B cell (primary cell): ENCODE measurements around the gene GPER1. TPM values are rescaled to one million over a fixed set of nuclear protein-coding genes. Genes with fewer than 3 reads are reported as not detected.
A peak's percentile ranks its signal among the peaks of the same experiment; 100 is the strongest.

ENCODE experiments used
- ATAC-seq: fragments of 200-7000 bp; cut with Tn5 transposase; one replicate; pipeline ENCODE4 v1.10.0; 2021; ENCODE audit warnings: low read depth, mild to moderate bottlenecking, moderate number of reproducible peaks, moderate library complexity
- CTCF ChIA-PET: fragments of 350-600 bp; sonication (Branson Sonifier 250); formaldehyde crosslinking; loops from one replicate; lab custom pipeline; 2021; ENCODE audit warnings: antibody characterized with exemption, inconsistent platforms; lab: Charles Lee
- POLR2A ChIA-PET: fragments of 350-600 bp; sonication (Branson Sonifier 250); formaldehyde crosslinking; loops from one replicate; lab custom pipeline; 2021; ENCODE audit warnings: antibody characterized with exemption; lab: Charles Lee
- DNase-seq: peaks from one replicate; pipeline ENCODE4 v3.0.0; 2013
- H2AFZ ChIP-seq: 2 replicates; pipeline ENCODE4 v1.6.1; 2012; ENCODE audit warnings: mild to moderate bottlenecking, low read depth, low read length; ENCODE audit not compliant: insufficient read depth, poor library complexity, severe bottlenecking
- H3K27ac ChIP-seq, 2 donors: 1 replicate in 1 of 2; 2 replicates in 1 of 2; pipeline ENCODE4 v1.5.1; 2012 to 2013; ENCODE audit warnings: low read length in 2 of 2, mild to moderate bottlenecking in 2 of 2, moderate library complexity in 1 of 2
- H3K27me3 ChIP-seq, 4 experiments: fragments of 200-600 bp in 1 of 4; sonication (generic) in 1 of 4; replicated peaks in 1 of 4; 1 replicate in 2 of 4; 2 replicates in 2 of 4; pipeline versions ENCODE4 v1.6.1 to v1.7.0; 2013 to 2016; ENCODE audit warnings: low read length in 3 of 4, mild to moderate bottlenecking in 2 of 4, mixed read lengths in 1 of 4, moderate library complexity in 1 of 4; ENCODE audit not compliant: insufficient read depth in 4 of 4, control insufficient read depth in 3 of 4; ENCODE audit errors: control extremely low read depth in 1 of 4
- H3K36me3 ChIP-seq, 2 experiments: replicated peaks in 1 of 2; 1 replicate in 1 of 2; 2 replicates in 1 of 2; pipeline versions ENCODE4 v1.6.1 to v1.7.1; 2013; ENCODE audit warnings: low read length in 1 of 2; ENCODE audit not compliant: insufficient read depth in 2 of 2, control insufficient read depth in 1 of 2; ENCODE audit errors: control extremely low read depth in 1 of 2, extremely low read depth in 1 of 2
- H3K4me1 ChIP-seq, 2 donors: fragments of 200-600 bp in 1 of 2; sonication (generic) in 1 of 2; 1 replicate in 1 of 2; 2 replicates in 1 of 2; pipeline versions ENCODE4 v1.5.1 to v1.6.1; 2013 to 2017; ENCODE audit warnings: low read length in 2 of 2; ENCODE audit not compliant: control insufficient read depth in 2 of 2, insufficient read depth in 2 of 2
- H3K4me2 ChIP-seq: replicated peaks from 2 replicates; pipeline ENCODE3; 2012; ENCODE audit warnings: mild to moderate bottlenecking, low read depth, low read length; ENCODE audit not compliant: poor library complexity, severe bottlenecking
- H3K4me3 ChIP-seq, 5 experiments: fragments of 200-600 bp in 1 of 5; sonication (generic) in 1 of 5; 1 replicate in 3 of 5; 2 replicates in 2 of 5; pipeline versions ENCODE4 v1.5.1 to v1.7.0; 2011 to 2016; ENCODE audit warnings: low read length in 4 of 5, mild to moderate bottlenecking in 4 of 5, low read depth in 2 of 5, control low read depth in 1 of 5, moderate library complexity in 1 of 5; ENCODE audit not compliant: insufficient read depth in 1 of 5; ENCODE audit errors: control extremely low read depth in 1 of 5, extremely low read depth in 1 of 5
- H3K79me2 ChIP-seq: fragments of 200-600 bp; sonication (generic); one replicate; pipeline ENCODE4 v1.6.0; 2016; ENCODE audit warnings: low read length; ENCODE audit not compliant: control insufficient read depth, insufficient read depth
- H3K9ac ChIP-seq: fragments of 200-600 bp; sonication (generic); 2 replicates; pipeline ENCODE4 v1.6.1; 2017; ENCODE audit warnings: mild to moderate bottlenecking, low read length, moderate library complexity
- H3K9me3 ChIP-seq, 3 donors: one replicate each; pipeline versions ENCODE4 v1.6.1 to v1.7.1; 2013; ENCODE audit warnings: low read length in 2 of 3; ENCODE audit not compliant: control insufficient read depth in 2 of 3, insufficient read depth in 1 of 3; ENCODE audit errors: control extremely low read depth in 1 of 3
- H4K20me1 ChIP-seq: 2 replicates; pipeline ENCODE4 v1.6.0; 2012; ENCODE audit warnings: mild to moderate bottlenecking, low read length; ENCODE audit not compliant: insufficient read depth, control insufficient read depth, poor library complexity, severe bottlenecking
- H3K27ac Mint-ChIP-seq: one replicate; pipeline ENCODE4 v1.8.0; 2021; ENCODE audit warnings: mixed read lengths
- H3K27me3 Mint-ChIP-seq: one replicate; pipeline ENCODE4 v1.8.0; 2021; ENCODE audit warnings: mixed read lengths
- H3K4me1 Mint-ChIP-seq: one replicate; pipeline ENCODE4 v1.8.0; 2021; ENCODE audit warnings: mixed read lengths
- H3K4me3 Mint-ChIP-seq: one replicate; pipeline ENCODE4 v1.8.0; 2021; ENCODE audit warnings: mixed read lengths
- H3K9me3 Mint-ChIP-seq: one replicate; pipeline ENCODE4 v1.8.0; 2022; ENCODE audit warnings: mixed read lengths; ENCODE audit not compliant: insufficient read depth
- EZH2 ChIP-seq: IDR thresholded peaks from 2 replicates; pipeline ENCODE4 v1.6.1; 2012; ENCODE audit warnings: borderline replicate concordance, low read depth, mild to moderate bottlenecking, moderate library complexity, low read length; ENCODE audit not compliant: insufficient read depth, poor library complexity, severe bottlenecking
- WGBS: methylation state at CpG from one replicate; pipeline ENCODE4 v1.1.5; 2013; ENCODE audit warnings: missing lambda C conversion rate; ENCODE audit not compliant: insufficient coverage; 5-methylcytosine and 5-hydroxymethylcytosine counted together
- intact Hi-C: fragments of 100-400 bp; cut with micrococcal nuclease; formaldehyde crosslinking; loops from one replicate; pipeline ENCODE4 v1.10.0; 2022
- polyA plus RNA-seq: library from polyadenylated mRNA; depleted of rRNA; stranded (reverse); fragments of >200 nt; gene quantifications from 2 replicates; pipeline ENCODE4 v1.2.3, GENCODE V29; 2012
- total RNA-seq, 2 donors: library from RNA; stranded (reverse); fragments of 120-200 nt in 1 of 2; gene quantifications; 1 replicate in 1 of 2; 2 replicates in 1 of 2; pipeline versions ENCODE4 v1.2.3 to v1.2.4, GENCODE V29; 2013 to 2022
- TF ChIP-seq, protein P1 (sequence below): fragments of 200-600 bp; IDR thresholded peaks from one replicate; pipeline ENCODE4 v1.8.0; 2022; ENCODE audit warnings: antibody characterized with exemption, mild to moderate bottlenecking

The GPER1 gene
- total and polyA plus RNA-seq, 2 donors (not counting 1 experiment from before 2014, with no cell fraction given), result 3.2 to 21.3 TPM

DNA sequence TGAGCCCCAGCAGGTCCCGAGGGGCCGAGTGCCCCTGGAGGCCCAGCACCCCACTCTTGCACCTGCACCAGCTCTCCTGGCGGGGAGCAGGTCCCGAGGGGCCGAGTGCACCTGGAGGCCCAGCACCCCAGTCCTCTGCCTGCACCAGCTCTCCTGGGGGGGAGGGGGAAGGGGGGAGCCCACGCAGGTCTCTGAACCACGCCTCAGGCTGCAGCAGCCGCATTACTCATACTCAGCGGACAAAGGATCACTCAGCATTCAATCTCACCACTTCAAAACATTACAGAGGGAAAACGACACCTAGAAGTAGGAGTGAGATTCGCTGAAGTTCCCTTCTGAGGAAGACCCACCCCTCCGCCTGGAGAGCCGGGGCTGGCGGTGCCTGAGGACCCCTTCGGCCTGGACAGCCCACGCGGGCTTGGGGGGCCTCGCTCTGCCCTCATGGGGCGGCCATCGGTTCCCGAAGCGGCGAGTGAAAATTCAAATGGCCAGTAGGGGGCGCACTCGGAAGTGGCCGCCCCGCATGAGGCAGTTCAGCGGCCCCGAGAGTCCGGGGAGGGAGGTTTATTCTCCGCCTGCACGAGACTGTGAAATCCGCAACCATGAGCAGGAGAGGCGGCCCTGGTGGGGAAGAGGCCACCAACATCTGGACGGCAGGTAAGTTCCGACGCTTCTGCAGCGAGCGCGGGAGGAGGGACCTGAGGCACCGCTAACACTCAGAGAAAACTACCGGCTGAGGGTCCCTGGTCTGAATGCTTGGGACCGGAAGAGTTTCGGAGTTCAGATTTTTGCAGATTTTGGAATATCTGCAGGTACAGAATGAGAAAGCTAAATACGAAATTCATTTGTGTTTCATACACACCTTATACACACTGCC, 1.1 kb upstream of the GPER1 start:
- H4K20me1 ChIP-seq, result no peaks in the 10 kb centered on the region

More for the DNA sequence above, 1.1 kb upstream of the GPER1 start:
- Histone ChIP-seq H3K36me3 (no peaks in the 10 kb centered on the region), H3K9me3 (no peaks in the 10 kb centered on the region), H3K79me2 (no peaks in the 10 kb centered on the region), H2AFZ (peak overlapping the region; percentile 59), H3K4me1 (peaks cover 20 to 39% of the 10 kb centered on the region in 2 donors), H3K27me3 (no peaks in the 10 kb centered on the region), H3K4me3 (peak overlapping the region in 4 of 5 experiments; percentile 27 to 53 (median 42)), H3K4me2 (peak overlapping the region; percentile 74), H3K9ac (peak overlapping the region; percentile 48), H3K27ac (peak overlapping the region; percentile 57 to 73)
- 5% methylated on average over 34 of the region's 45 CpGs for WGBS
- ChIA-PET CTCF (interaction anchor here (0.6 to 5.1 kb wide), 37 partner anchors 12 to 113 kb away, joined by 3 to 49 read pairs (median 4); partner anchors contain the start of gene GPR146), POLR2A (interaction anchor here (0.6 to 1.8 kb wide), 14 partner anchors 17 to 355 kb away, joined by 3 to 11 read pairs (median 6); partner anchors contain the start of gene COX19)
- intact Hi-C loops, result loop anchor here (1.0 to 5.0 kb wide), 9 partner anchors 18 to 180 kb away; partner anchors contain the start of gene GPR146
- DNase-seq (peak; percentile 93), ATAC-seq (peak; percentile 93)
- no peaks in the 10 kb centered on the region for H3K27me3 Mint-ChIP-seq
- H3K4me3 Mint-ChIP-seq, result peak overlapping the region; percentile 94
- peaks cover 42% of the 10 kb centered on the region for H3K4me1 Mint-ChIP-seq
- no peaks in the 10 kb centered on the region for H3K9me3 Mint-ChIP-seq
- TF ChIP-seq, protein P1, sequence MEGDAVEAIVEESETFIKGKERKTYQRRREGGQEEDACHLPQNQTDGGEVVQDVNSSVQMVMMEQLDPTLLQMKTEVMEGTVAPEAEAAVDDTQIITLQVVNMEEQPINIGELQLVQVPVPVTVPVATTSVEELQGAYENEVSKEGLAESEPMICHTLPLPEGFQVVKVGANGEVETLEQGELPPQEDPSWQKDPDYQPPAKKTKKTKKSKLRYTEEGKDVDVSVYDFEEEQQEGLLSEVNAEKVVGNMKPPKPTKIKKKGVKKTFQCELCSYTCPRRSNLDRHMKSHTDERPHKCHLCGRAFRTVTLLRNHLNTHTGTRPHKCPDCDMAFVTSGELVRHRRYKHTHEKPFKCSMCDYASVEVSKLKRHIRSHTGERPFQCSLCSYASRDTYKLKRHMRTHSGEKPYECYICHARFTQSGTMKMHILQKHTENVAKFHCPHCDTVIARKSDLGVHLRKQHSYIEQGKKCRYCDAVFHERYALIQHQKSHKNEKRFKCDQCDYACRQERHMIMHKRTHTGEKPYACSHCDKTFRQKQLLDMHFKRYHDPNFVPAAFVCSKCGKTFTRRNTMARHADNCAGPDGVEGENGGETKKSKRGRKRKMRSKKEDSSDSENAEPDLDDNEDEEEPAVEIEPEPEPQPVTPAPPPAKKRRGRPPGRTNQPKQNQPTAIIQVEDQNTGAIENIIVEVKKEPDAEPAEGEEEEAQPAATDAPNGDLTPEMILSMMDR, result peak; percentile 98
- TF ChIP-seq EZH2, result no peak
- H3K27ac Mint-ChIP-seq, result peak overlapping the region; percentile 82
